Measurements from ENCODE around the gene RSF1. TPM values are rescaled to one million over a fixed set of nuclear protein-coding genes. Genes with fewer than 3 reads are reported as not detected.

The RSF1 gene, protein sequence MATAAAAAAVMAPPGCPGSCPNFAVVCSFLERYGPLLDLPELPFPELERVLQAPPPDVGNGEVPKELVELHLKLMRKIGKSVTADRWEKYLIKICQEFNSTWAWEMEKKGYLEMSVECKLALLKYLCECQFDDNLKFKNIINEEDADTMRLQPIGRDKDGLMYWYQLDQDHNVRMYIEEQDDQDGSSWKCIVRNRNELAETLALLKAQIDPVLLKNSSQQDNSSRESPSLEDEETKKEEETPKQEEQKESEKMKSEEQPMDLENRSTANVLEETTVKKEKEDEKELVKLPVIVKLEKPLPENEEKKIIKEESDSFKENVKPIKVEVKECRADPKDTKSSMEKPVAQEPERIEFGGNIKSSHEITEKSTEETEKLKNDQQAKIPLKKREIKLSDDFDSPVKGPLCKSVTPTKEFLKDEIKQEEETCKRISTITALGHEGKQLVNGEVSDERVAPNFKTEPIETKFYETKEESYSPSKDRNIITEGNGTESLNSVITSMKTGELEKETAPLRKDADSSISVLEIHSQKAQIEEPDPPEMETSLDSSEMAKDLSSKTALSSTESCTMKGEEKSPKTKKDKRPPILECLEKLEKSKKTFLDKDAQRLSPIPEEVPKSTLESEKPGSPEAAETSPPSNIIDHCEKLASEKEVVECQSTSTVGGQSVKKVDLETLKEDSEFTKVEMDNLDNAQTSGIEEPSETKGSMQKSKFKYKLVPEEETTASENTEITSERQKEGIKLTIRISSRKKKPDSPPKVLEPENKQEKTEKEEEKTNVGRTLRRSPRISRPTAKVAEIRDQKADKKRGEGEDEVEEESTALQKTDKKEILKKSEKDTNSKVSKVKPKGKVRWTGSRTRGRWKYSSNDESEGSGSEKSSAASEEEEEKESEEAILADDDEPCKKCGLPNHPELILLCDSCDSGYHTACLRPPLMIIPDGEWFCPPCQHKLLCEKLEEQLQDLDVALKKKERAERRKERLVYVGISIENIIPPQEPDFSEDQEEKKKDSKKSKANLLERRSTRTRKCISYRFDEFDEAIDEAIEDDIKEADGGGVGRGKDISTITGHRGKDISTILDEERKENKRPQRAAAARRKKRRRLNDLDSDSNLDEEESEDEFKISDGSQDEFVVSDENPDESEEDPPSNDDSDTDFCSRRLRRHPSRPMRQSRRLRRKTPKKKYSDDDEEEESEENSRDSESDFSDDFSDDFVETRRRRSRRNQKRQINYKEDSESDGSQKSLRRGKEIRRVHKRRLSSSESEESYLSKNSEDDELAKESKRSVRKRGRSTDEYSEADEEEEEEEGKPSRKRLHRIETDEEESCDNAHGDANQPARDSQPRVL (N-terminal part only)
- total RNA-seq: 23.5 and 28.4 TPM in 2 replicates

DNA sequence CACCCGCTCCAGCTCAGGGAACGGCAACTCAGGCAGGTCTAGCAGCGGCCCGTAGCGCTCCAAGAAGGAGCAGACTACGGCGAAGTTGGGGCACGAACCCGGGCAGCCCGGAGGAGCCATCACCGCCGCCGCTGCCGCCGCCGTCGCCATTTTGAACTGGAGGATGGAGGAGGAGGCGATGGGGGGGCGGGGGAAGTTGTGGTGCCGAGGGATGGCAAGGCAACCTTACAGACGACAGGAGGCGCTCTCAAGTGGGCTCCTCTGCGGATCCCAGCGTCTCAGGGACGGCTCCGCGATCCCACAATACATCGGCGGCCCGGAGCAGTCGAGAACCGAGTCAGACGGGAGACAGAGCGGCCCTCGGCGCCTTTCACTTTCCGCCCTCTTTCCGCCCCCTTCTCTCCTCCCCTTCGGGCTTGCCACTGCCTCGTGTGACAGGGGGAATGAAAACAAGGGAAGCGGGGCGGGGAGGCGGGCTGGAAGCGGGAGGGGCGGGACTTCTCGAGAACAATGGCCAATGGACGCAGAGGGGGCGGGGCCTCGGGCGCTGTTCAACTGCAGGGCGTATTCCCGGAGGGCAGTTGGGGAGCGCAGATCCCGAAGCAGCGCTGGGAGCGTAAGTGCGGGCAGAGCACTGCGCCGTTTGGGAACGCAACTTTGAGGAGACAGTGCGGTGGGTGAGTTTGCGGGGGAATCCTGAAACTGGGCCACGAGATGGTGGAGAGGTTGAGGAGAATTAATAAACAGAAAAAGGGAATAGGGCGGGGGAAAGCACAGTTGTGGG, at the start of gene RSF1, which contains the start of gene AAMDC:
Gene RSF1, minus strand, starts transcription at position 158 of the 784 bp plus-strand sequence. Its CDS starts 8 bp downstream, at position 150.
Gene AAMDC, plus strand, starts transcription at position 580 of the 784 bp plus-strand sequence. CDS start 21,353 bp downstream, outside the sequence.

DNA sequence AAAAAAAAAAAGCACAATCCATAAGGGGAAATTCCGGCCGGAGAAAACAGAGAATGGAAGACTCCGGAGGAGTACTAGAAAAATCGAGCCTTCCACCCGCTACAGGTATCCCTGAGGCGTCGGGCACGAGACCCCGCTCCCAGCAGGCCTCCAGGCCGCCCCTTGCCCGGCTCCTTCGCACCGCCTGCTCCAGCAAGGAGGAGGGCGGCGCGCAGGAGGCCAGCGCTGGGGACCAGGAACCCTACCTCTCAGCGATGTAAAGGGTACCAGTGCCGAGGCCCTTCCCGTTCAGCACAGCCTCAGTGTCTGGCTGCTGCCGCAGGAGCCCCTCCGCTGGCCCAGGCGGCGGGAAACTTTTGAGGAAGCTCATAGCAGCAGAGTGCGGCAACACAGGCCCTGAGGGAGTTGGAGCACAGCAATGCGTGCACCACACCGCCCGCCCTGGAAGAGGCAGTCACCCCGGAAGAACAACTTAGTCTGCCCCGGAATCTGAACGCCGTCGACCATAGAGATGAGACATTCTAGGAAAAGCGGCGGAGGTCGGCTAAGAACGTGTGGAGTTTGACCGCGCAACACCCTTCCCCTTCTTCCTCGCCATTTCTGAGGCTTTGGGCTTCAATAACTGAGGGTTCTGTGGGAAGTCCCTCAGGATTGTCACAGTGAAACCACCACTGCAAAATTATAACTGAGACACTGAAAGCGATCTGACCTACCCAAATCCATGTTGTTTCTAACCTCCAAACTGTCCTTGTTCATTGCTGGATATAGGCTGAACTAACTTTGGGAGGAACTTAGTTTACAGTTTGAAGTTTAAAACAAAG, 183.0 kb downstream of the RSF1 start, which contains the start of gene CLNS1A:
Gene CLNS1A, minus strand, starts transcription at position 450 of the 821 bp plus-strand sequence. Its CDS starts 80 bp downstream, at position 370.

Other genes starting within 250 kb of the RSF1 start
- gene AQP11, start 230.8 kb downstream of the RSF1 start, total RNA-seq: 0.47 and 1.8 TPM in 2 replicates
- gene CLNS1A, start 182.9 kb downstream of the RSF1 start, total RNA-seq: 78.1 and 149 TPM in 2 replicates
- 32.5 and 74.8 TPM in 2 replicates for gene AAMDC, start 422 bp upstream of the RSF1 start, total RNA-seq
- 15.1 and 16.5 TPM in 2 replicates for gene INTS4, start 173.9 kb upstream of the RSF1 start, total RNA-seq
- 0.26 and 2.6 TPM in 2 replicates for gene KCTD14, start 202.6 kb upstream of the RSF1 start, total RNA-seq
- not detected in 2 replicates for gene THRSP, start 243.1 kb upstream of the RSF1 start, total RNA-seq